Breast epithelium (tissue), 4 donors: Measurements from ENCODE around the gene ESYT2. TPM values are rescaled to one million over a fixed set of nuclear protein-coding genes. Genes with fewer than 3 reads are reported as not detected.

ENCODE experiments used
- DNase-seq, 2 donors: peaks; one replicate each; pipeline ENCODE4 v3.0.0-alpha.2; 2019; ENCODE audit warnings: low spot score in 2 of 2
- H3K27ac ChIP-seq, 2 donors: fragments of 200-600 bp; sonication (generic) in 1 of 2; one replicate each; pipeline ENCODE4 v1.5.1; 2016 to 2019; ENCODE audit warnings: mild to moderate bottlenecking in 1 of 2
- H3K27me3 ChIP-seq, 2 donors: fragments of 200-600 bp; sonication (generic) in 1 of 2; one replicate each; pipeline versions ENCODE4 v1.5.1 to v1.6.0; 2017 to 2019; ENCODE audit warnings: control low read depth in 1 of 2, mild to moderate bottlenecking in 1 of 2
- H3K36me3 ChIP-seq: fragments of 200-600 bp; one replicate; pipeline ENCODE4 v1.5.1; 2019
- H3K4me1 ChIP-seq, 2 donors: fragments of 200-600 bp; sonication (generic); one replicate each; pipeline ENCODE4 v1.5.1; 2016 to 2019; ENCODE audit warnings: control low read depth in 1 of 2
- H3K4me3 ChIP-seq, 3 donors: fragments of 200-600 bp; sonication (generic); 1 replicate in 2 of 3; 2 replicates in 1 of 3; pipeline ENCODE4 v1.5.1; 2016 to 2019; ENCODE audit warnings: mild to moderate bottlenecking in 3 of 3, moderate library complexity in 2 of 3
- H3K9me3 ChIP-seq, 2 donors: fragments of 200-600 bp; sonication (generic) in 1 of 2; one replicate each; pipeline ENCODE4 v1.5.1; 2016 to 2019; ENCODE audit warnings: control low read depth in 1 of 2
- CTCF ChIP-seq, 3 donors: fragments of 450-650 bp; IDR thresholded peaks; one replicate each; pipeline ENCODE4 v1.5.1; 2016 to 2017; ENCODE audit warnings: antibody characterized with exemption in 3 of 3, mild to moderate bottlenecking in 3 of 3, moderate library complexity in 3 of 3
- POLR2A ChIP-seq: fragments of 450-650 bp; IDR thresholded peaks from one replicate; pipeline ENCODE4 v1.6.1; 2016; ENCODE audit warnings: antibody characterized with exemption, mild to moderate bottlenecking, moderate library complexity
- POLR2AphosphoS5 ChIP-seq, 3 donors: sonication (generic); formaldehyde crosslinking; IDR thresholded peaks; one replicate each; pipeline ENCODE4 v1.6.1; 2017; ENCODE audit warnings: antibody characterized with exemption in 3 of 3
- intact Hi-C: fragments of 100-400 bp; cut with DNase I; formaldehyde crosslinking; loops from one replicate; pipeline ENCODE4 v1.15.1; 2023; ENCODE audit warnings: low total_unique reads
- total RNA-seq, 3 donors: library from RNA; depleted of rRNA; stranded (reverse); fragments of >200 nt; gene quantifications; one replicate each; pipeline ENCODE4 v1.1.0, GENCODE V29; 2016

ESYT2 gene
- total RNA-seq, 3 donors from 2014 or later: 97.3 to 155 (median 115) TPM

- DNase-seq: no peak
- Histone ChIP-seq H3K4me3 (no peak overlapping the region), H3K4me1 (no peaks in the 10 kb centered on the region), H3K27ac (no peak overlapping the region), H3K27me3 (no peaks in the 10 kb centered on the region), H3K9me3 (no peaks in the 10 kb centered on the region), H3K36me3 (no peaks in the 10 kb centered on the region)
- intact Hi-C loops: no loop called here
- no peak for TF ChIP-seq CTCF (IDR thresholded peaks at IDR 0.05)
- no peak for TF ChIP-seq POLR2AphosphoS5 (IDR thresholded peaks at IDR 0.05)
- no peak for TF ChIP-seq POLR2A
These were observed 95.4 kb downstream of the ESYT2 start for GRCh38 chr7:158733775-158734494.

- Histone ChIP-seq H3K27me3 (no peaks in the 10 kb centered on the region), H3K4me1 (no peaks in the 10 kb centered on the region), H3K9me3 (no peaks in the 10 kb centered on the region), H3K36me3 (no peaks in the 10 kb centered on the region), H3K4me3 (no peak overlapping the region), H3K27ac (no peak overlapping the region)
- no peak for TF ChIP-seq CTCF (IDR thresholded peaks at IDR 0.05)
- TF ChIP-seq POLR2A: no peak
- TF ChIP-seq POLR2AphosphoS5 (IDR thresholded peaks at IDR 0.05): no peak
- no peak for DNase-seq
- intact Hi-C loops: no loop called here
These were observed 96.1 kb downstream of the ESYT2 start for GRCh38 chr7:158733220-158733519.

- no peaks in the 10 kb centered on the region for H3K9me3 ChIP-seq
- H3K27me3 ChIP-seq: no peaks in the 10 kb centered on the region
- intact Hi-C loops: no loop called here
- no peak for TF ChIP-seq CTCF (IDR thresholded peaks at IDR 0.05)
- DNase-seq: no peak
- no peaks in the 10 kb centered on the region for H3K36me3 ChIP-seq
- H3K4me1 ChIP-seq: no peaks in the 10 kb centered on the region
- H3K27ac ChIP-seq: no peak overlapping the region
- H3K4me3 ChIP-seq: no peak overlapping the region
These were observed 96.7 kb downstream of the ESYT2 start for GRCh38 chr7:158732494-158733219.

- H3K36me3 ChIP-seq: no peaks in the 10 kb centered on the region
- H3K4me1 ChIP-seq: no peaks in the 10 kb centered on the region
- intact Hi-C loops: no loop called here
- no peak overlapping the region for H3K27ac ChIP-seq
- no peak for DNase-seq
- no peak overlapping the region for H3K4me3 ChIP-seq
- no peaks in the 10 kb centered on the region for H3K27me3 ChIP-seq
- no peak for TF ChIP-seq POLR2A
- no peak for TF ChIP-seq CTCF (IDR thresholded peaks at IDR 0.05)
- no peak for TF ChIP-seq POLR2AphosphoS5 (IDR thresholded peaks at IDR 0.05)
- H3K9me3 ChIP-seq: no peaks in the 10 kb centered on the region
These were observed 97.5 kb downstream of the ESYT2 start for GRCh38 chr7:158731761-158732160.
